GM12874 (cell line): ENCODE results near the gene RASSF4.

Source experiments
- CTCF ChIP-seq: IDR thresholded peaks from 2 replicates; pipeline ENCODE4 v1.5.1; 2011; ENCODE audit warnings: low read depth, mild to moderate bottlenecking, control low read depth, low read length, moderate library complexity; ENCODE audit not compliant: insufficient read depth

RASSF4 gene

GRCh38 chr10:44929356-44930255, 30.0 kb upstream of the RASSF4 start:
- TF ChIP-seq CTCF, result no peak

GRCh38 chr10:44930904-44931620, 28.5 kb upstream of the RASSF4 start:
- TF ChIP-seq CTCF, result no peak

GRCh38 chr10:44931621-44932516, 27.7 kb upstream of the RASSF4 start:
- TF ChIP-seq CTCF, result no peak

GRCh38 chr10:44932517-44933450, 26.8 kb upstream of the RASSF4 start:
- TF ChIP-seq CTCF, result peak; percentile 98

GRCh38 chr10:44933451-44934321, 25.9 kb upstream of the RASSF4 start:
- no peak for TF ChIP-seq CTCF
